Epithelial cell of proximal tubule (primary cell): ENCODE results near the gene LACTBL1. TPM values are rescaled to one million over a fixed set of nuclear protein-coding genes. Genes with fewer than 3 reads are reported as not detected.

Experiments used
- DNase-seq: peaks from one replicate; pipeline ENCODE4 v3.0.0-alpha.2; 2011; ENCODE audit warnings: low read depth
- H3K4me3 ChIP-seq: 2 replicates; pipeline ENCODE4 v1.5.1; 2011; ENCODE audit warnings: low read depth, mild to moderate bottlenecking, low read length
- total RNA-seq: library from RNA; depleted of rRNA; stranded (reverse); fragments of >200 nt; gene quantifications from 2 replicates; pipeline ENCODE4 v1.2.3, GENCODE V29; 2015
- TF ChIP-seq, protein P1 (sequence below): conservative IDR thresholded peaks from 2 replicates; pipeline ENCODE4 v1.5.1; 2012; ENCODE audit warnings: low read depth, mild to moderate bottlenecking, low read length

Gene LACTBL1
- total RNA-seq, 1 donor from 2014 or later = not detected

- TF ChIP-seq, protein P1, sequence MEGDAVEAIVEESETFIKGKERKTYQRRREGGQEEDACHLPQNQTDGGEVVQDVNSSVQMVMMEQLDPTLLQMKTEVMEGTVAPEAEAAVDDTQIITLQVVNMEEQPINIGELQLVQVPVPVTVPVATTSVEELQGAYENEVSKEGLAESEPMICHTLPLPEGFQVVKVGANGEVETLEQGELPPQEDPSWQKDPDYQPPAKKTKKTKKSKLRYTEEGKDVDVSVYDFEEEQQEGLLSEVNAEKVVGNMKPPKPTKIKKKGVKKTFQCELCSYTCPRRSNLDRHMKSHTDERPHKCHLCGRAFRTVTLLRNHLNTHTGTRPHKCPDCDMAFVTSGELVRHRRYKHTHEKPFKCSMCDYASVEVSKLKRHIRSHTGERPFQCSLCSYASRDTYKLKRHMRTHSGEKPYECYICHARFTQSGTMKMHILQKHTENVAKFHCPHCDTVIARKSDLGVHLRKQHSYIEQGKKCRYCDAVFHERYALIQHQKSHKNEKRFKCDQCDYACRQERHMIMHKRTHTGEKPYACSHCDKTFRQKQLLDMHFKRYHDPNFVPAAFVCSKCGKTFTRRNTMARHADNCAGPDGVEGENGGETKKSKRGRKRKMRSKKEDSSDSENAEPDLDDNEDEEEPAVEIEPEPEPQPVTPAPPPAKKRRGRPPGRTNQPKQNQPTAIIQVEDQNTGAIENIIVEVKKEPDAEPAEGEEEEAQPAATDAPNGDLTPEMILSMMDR = no peak
- no peak overlapping the region for H3K4me3 ChIP-seq
- no peak for DNase-seq
These were observed 52.5 kb downstream of the LACTBL1 start for GRCh38 chr1:22920026-22920733.

DNA sequence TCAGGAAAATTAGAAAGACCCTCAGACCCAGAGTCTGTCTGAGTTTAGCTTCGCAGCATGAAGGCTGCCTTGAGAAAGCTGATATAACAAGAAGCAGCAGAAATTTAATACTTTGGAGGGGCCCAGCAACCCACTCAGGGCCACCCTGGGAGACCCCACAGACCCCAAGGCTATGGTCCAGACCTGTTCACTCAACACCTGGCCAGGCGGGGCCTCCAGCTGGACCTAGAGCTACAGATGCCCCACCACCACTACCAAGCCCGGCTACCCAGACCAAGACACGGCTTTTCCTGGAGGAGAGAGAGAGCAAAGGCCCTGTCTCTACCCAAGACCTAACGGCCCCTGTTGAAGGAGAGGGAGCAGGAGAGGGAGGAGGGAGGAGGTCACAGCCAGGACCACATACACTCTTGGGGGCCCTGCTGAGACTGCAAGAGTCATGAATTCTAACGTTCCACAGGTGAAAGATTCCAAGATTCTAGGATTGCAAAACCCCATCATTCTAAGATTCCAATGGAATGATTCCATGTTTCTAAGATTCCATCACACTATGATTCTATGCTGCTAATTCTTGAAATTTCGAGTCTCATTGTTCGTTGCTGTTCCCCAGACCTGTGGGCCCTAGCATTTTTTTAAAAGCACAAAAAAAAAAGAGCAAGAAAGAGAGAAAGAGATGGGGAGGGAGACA lies 53.2 kb downstream of the LACTBL1 start:
- TF ChIP-seq, protein P1 = no peak
- peak; percentile 3 for DNase-seq
- H3K4me3 ChIP-seq = no peak overlapping the region

GRCh38 chr1:22918644-22919043 lies 54.0 kb downstream of the LACTBL1 start:
- no peak for DNase-seq
- TF ChIP-seq, protein P1 = no peak
- no peak overlapping the region for H3K4me3 ChIP-seq

DNA sequence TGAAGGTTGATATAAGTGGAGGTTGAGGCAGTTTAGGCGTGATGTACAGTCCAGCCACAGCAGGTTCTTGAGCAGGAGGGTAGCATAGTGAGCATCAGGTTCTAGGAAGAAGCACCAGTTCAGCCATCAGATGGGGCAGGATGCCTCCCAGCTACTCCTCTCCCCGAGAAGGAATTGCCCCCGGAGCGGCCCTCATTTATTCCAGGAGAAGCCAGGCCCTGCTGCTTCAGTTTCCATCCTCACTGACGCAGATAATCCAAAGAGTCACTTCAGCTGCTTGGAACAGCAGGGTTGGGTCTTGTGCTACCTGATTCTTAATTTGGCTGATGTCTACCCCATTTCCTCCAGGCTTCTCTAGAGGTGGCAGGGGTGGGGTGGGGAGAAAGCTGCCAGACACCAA lies 54.7 kb downstream of the LACTBL1 start:
- TF ChIP-seq, protein P1 = no peak
- no peak for DNase-seq
- no peak overlapping the region for H3K4me3 ChIP-seq

DNA sequence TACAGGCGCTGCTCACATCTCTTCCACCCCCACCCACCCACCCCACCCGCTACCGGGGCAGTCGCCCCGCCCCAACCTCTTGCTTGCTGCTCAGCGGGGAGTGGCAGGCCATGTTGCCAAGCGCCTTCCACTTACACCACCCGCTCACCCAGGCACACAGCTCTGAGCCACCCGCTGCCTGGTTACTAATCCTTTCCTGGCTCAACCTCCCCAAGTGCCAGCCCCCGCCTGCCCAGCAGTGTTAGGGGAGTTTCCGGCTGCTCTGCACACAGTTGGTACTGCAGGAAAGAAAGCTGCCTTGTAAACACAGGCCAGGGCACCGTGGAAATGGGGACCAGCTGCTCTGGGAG lies 56.2 kb downstream of the LACTBL1 start:
- TF ChIP-seq, protein P1 = no peak
- H3K4me3 ChIP-seq = no peak overlapping the region
- no peak for DNase-seq

DNA sequence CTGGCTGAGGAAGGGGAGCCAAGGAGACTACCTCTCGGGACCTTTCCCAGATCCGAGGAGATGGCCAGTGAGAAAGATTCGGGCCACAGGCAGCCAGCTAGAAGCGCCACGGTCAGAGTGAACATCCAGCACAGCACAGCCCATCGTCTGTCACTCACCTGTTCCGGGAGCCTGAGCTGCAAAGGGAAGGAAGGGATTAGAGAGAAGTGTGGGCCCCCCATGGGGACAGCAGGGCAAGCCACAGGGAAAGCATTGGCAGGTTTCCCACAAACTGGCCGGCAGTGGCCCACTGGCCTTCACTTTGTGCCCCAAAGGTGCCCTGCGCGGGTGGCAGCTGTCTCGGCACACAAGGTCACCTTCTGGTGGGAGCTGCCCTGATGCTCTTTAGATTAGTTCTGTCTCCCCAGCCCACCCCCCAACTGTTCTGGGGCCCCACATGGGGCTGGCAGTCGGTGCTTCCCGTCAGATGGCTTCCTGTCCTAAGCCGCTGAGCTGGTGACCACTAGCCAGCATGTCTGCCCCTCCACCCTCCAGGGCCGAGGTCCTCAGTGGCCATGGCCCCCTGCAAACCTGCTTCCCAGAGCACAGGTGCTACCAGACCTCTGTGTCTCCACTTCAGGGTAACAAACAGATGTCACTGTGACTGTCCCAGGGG lies 56.7 kb downstream of the LACTBL1 start:
- TF ChIP-seq, protein P1 = no peak

GRCh38 chr1:22915231-22915630 lies 57.4 kb downstream of the LACTBL1 start:
- TF ChIP-seq, protein P1 = no peak
- no peak overlapping the region for H3K4me3 ChIP-seq
- no peak for DNase-seq

More for the DNA sequence above, 56.7 kb downstream of the LACTBL1 start:
- DNase-seq = no peak
- H3K4me3 ChIP-seq = no peak overlapping the region
